GM21737 (cell line): ENCODE data around the gene STEAP1.
"Not testable (repeated sequence)": the region's sequence is repeated elsewhere in the genome, so short reads cannot be mapped to it uniquely, and the experiment has no call there.

Experiments used
- ATAC-seq: cut with Tn5 transposase; IDR thresholded peaks from one replicate; pipeline ENCODE4 v1.9.1; 2021; ENCODE audit warnings: mild to moderate bottlenecking, moderate library complexity; ENCODE audit not compliant: unreplicated experiment

The STEAP1 gene

DNA sequence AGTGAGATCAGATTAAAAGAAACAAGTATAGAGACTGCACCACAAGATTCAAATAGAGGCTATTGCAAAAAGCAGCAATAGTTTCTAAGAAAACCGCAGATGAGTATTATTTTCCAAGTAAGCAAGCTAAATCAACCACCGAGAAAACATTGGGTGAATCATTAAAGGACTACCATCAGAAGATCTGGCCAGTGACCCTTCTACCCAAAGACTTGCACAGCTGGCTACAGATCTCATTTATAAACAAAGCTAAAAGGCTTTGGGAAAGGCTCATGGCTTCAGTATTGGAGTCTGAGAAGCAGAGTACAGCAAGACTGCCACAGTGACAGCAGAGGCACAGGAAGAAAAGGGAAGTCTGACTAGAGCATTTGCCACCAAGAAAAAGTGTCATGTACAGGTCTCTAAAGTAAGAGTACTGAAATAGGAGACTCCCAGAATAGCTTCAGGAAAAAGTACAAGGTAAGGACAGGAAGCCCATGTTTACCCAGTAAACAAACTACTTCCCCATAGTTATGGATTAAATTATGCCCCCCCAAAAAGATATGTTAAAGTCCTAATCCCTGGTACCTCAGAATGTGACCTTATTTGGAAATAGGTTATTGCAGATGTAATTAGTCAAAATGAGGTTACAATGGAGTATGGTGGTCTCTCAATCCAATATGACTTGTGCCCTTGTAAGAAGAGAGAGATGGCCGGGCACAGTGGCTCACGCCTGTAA is 19.0 kb downstream of the STEAP1 start:
- peak; percentile 87 for ATAC-seq

- no peak for ATAC-seq
Observed at GRCh38 chr7:90175667-90176066, 21.4 kb downstream of the STEAP1 start.

- no peak for ATAC-seq
Observed at GRCh38 chr7:90176195-90176594, 21.9 kb downstream of the STEAP1 start.

GRCh38 chr7:90178166-90178565 is 23.9 kb downstream of the STEAP1 start:
- no peak for ATAC-seq

DNA sequence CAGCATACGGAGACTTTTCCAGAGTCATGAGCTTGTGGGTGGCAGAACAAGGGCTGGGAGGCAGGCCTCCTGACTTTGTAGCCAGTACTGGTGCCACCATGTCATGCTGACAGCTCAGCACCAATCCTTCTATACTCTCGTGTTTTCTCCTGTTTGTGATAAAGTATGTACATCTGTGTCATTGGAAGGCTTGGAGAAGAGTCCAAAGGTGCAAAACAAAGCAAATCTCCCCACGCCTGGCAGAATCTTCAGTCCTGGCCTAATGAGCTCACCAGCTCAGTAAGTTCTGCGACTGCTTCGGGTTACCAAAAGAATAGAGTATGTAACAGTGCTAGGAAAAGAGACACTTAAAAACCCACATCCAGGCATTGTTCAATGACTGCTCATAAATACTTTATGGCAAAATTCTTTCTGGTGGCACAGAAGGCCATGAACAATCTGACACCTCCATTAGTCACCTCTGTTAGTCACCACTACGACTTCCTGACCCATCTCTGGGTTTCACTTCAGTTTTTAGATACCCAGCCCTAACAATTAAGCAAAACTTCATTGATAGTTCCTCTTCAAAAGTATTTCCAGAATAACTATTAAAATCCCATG is 24.5 kb downstream of the STEAP1 start:
- peak; percentile 96 for ATAC-seq

GRCh38 chr7:90180011-90180585 is 25.8 kb downstream of the STEAP1 start:
- ATAC-seq = no peak

- ATAC-seq = no peak
Observed at GRCh38 chr7:90180649-90181048, 26.4 kb downstream of the STEAP1 start.

DNA sequence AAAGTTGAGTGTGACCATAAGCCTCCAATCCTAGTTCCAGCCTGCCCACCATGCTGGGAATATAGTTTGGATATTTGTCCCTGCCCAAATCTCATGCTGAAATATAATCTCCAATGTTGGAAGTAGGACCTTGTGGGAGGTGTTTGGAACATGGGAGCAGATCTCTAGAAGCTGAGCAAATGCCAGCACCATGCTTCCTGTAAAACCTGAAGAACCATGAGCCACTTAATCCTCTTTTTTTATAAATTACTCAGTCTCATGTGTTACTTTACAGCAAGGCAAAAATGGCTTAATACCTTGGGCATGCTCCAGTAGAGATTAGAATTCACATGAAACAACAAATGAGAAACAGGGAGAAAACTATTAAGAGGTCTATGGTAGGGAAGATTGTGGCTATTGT is 27.2 kb downstream of the STEAP1 start:
- no peak for ATAC-seq

- ATAC-seq = not testable (repeated sequence)
Observed at GRCh38 chr7:90186290-90186689, 32.0 kb downstream of the STEAP1 start.

DNA sequence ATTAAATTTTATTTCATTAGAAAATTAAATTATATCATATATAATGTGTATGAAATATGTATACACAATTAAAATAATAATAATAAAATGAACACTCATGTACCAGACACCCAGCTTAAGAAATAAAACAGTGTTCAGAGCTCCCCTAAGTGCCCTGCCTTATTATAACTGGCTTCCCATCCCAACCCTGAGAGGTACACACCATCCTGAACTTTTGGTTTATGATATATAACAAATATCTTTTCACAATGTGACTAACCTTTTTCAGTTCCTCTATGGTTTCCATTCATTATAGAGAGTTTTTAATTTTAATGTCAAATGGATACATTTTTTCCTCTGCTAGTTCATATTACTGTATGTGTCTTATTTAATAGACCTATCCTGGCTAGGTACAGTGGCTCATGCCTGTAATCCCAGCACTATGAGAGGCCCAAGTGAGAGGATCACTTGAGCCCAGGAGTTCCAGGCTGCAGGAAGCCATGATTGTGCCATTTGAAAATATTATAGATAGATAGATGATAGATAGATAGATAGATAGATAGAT is 33.3 kb downstream of the STEAP1 start:
- ATAC-seq = no peak

- peak; percentile 95 for ATAC-seq
Observed at GRCh38 chr7:90188281-90188680, 34.0 kb downstream of the STEAP1 start.

GRCh38 chr7:90190995-90191394 is 36.7 kb downstream of the STEAP1 start:
- ATAC-seq = no peak

GRCh38 chr7:90191648-90192047 is 37.4 kb downstream of the STEAP1 start:
- no peak for ATAC-seq

DNA sequence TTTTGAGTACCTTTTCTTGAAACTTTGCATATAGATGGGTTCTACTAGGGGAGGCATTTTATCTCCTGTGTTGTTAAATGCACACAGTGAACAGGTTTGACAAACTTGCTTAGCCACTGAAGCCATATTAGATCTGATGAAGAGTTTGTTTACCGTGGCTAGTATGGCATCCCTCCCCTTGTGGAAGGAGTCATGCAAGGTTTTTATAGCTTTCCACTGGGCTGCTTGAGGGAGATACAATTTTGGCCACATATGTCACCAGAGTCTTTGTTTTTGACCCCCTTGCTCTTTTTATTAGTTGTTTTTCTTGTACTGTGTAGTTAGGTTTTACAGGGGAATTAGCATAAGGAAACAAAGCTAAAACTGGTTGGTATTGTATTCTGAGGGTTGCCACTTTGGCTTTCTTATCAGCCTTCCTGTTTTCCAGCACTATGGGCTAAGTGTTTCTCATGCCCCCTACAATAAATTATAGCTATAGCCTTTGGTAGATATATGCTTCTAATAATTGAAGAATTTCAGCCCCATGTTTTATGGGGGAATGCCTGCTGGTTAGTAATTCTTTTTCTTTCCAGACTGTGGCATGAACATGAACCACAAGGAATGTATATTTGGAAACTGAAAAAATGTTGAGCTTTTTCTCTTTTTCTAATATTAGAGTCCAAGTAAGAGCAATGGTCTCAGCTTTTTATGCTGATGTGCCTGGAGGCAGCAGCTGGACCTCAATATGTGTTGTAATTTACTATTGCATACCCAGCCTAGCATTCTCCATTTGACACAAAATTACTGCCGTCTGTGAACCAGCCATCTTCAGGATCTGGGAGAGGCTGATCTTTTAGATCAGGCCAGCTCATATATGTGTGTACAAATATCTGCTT is 38.8 kb downstream of the STEAP1 start:
- ATAC-seq = no peak

DNA sequence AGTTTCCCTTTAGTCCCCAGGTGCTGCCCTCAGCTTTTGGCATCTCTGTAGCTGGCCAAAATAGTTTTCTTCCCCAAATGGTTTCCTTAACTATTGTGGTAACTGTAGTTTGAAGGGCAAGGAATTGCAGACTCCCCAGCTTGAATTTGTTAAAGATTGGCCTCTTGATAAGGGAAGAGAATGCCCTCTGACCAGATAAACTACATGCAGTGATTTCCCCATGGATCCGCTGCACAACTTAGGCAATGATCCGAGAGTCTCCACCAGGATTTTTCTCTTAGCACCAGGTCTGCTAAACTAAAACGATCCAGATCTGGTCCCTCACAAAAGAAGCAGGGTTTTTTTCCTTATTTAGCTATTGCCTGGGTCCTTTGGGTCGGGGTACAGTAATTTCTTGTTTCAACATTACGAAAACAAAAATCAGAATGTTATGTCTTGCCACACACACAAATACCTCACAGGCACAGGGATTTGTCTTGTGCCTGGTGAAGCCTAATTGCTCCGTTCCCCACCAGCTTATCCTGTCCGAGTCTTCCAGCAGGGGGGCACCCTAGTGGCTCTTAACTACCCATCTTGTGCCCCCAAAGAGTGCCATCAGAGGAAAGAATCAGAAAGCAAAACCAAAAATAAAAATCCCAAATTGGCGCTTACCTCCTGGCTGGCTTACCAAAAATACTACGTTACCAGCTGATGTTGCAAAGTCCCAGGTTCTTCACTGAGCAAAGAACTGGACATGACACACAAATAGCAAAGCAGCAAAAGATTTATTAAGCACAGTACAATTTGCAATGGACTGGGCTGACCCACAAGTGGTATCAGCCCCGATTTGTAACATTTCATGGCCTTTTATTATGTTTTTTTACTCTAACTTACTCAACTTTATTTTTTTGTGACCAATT is 40.9 kb downstream of the STEAP1 start:
- no peak for ATAC-seq

- no peak for ATAC-seq
Observed at GRCh38 chr7:90201500-90202195, 47.4 kb downstream of the STEAP1 start.

GRCh38 chr7:90207956-90208355 is 53.7 kb downstream of the STEAP1 start:
- no peak for ATAC-seq

GRCh38 chr7:90209776-90210175 is 55.5 kb downstream of the STEAP1 start:
- no peak for ATAC-seq

DNA sequence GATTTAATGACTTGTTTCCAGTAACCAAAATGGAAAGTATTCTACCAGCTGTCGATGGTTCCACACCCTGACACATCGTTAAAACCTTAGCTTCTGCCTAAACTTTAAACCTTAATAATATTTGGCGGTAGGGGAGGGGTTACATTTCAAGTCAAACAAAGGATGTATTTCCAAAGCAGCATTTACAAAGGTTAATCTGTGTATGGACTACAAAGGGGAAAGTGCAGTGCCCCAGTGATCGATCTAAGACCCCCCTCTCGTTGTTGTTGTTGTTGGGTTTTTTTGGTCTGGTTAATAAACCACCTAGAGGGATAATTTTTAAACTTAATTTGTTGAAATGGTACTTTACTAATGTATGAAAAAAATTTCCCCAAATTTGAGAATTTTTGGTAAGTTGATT is 56.2 kb downstream of the STEAP1 start:
- no peak for ATAC-seq

- peak; percentile 7 for ATAC-seq
Observed at GRCh38 chr7:90210981-90211380, 56.7 kb downstream of the STEAP1 start.
